ENCODE measurements around the gene RAD50.

The RAD50 gene

GRCh38 chr5:132668706-132669454, 112.1 kb downstream of the RAD50 start:
- TF ChIP-seq CTCF (IDR thresholded peaks at IDR 0.05): no peak
- Mint-ChIP-seq H3K9me3 (no peaks in the 10 kb centered on the region), H3K4me1 (peaks cover 8% of the 10 kb centered on the region), H3K27ac (no peak overlapping the region), H3K4me3 (no peak overlapping the region), H3K27me3 (ENCODE audit: low read depth, poor library complexity) (peaks cover 17% of the 10 kb centered on the region), H3K36me3 (ENCODE audit: low read depth) (no peaks in the 10 kb centered on the region)
- no peak for DNase-seq

GRCh38 chr5:132669455-132669820, 112.7 kb downstream of the RAD50 start:
- H3K27me3 Mint-ChIP-seq (ENCODE audit: low read depth, poor library complexity): peaks cover 17% of the 10 kb centered on the region
- no peaks in the 10 kb centered on the region for H3K36me3 Mint-ChIP-seq (ENCODE audit: low read depth)
- H3K9me3 Mint-ChIP-seq: no peaks in the 10 kb centered on the region
- peaks cover 2% of the 10 kb centered on the region for H3K4me1 Mint-ChIP-seq
- TF ChIP-seq CTCF (IDR thresholded peaks at IDR 0.05): no peak
- H3K27ac Mint-ChIP-seq: no peak overlapping the region
- H3K4me3 Mint-ChIP-seq: no peak overlapping the region
- no peak for DNase-seq

- no peaks in the 10 kb centered on the region for H3K36me3 Mint-ChIP-seq (ENCODE audit: low read depth)
- H3K4me1 Mint-ChIP-seq: no peaks in the 10 kb centered on the region
- TF ChIP-seq CTCF (IDR thresholded peaks at IDR 0.05): no peak
- H3K27ac Mint-ChIP-seq: no peak overlapping the region
- no peak overlapping the region for H3K4me3 Mint-ChIP-seq
- H3K27me3 Mint-ChIP-seq (ENCODE audit: low read depth, poor library complexity): peaks cover 17% of the 10 kb centered on the region
- no peak for DNase-seq
- H3K9me3 Mint-ChIP-seq: no peaks in the 10 kb centered on the region
Measured at GRCh38 chr5:132669966-132670882, 113.4 kb downstream of the RAD50 start.

- no peak overlapping the region for H3K4me3 Mint-ChIP-seq
- peaks cover 21% of the 10 kb centered on the region for H3K27me3 Mint-ChIP-seq (ENCODE audit: low read depth, poor library complexity)
- no peak for TF ChIP-seq CTCF (IDR thresholded peaks at IDR 0.05)
- no peak overlapping the region for H3K27ac Mint-ChIP-seq
- H3K36me3 Mint-ChIP-seq (ENCODE audit: low read depth): no peaks in the 10 kb centered on the region
- H3K4me1 Mint-ChIP-seq: no peaks in the 10 kb centered on the region
- H3K9me3 Mint-ChIP-seq: no peaks in the 10 kb centered on the region
- no peak for DNase-seq
Measured at GRCh38 chr5:132671000-132671399, 114.2 kb downstream of the RAD50 start.

GRCh38 chr5:132673488-132673887, 116.7 kb downstream of the RAD50 start:
- no peak for DNase-seq
- H3K4me1 Mint-ChIP-seq: peaks cover 4% of the 10 kb centered on the region
- H3K36me3 Mint-ChIP-seq (ENCODE audit: low read depth): no peaks in the 10 kb centered on the region
- no peak overlapping the region for H3K4me3 Mint-ChIP-seq
- peaks cover 16% of the 10 kb centered on the region for H3K27me3 Mint-ChIP-seq (ENCODE audit: low read depth, poor library complexity)
- no peak overlapping the region for H3K27ac Mint-ChIP-seq
- no peaks in the 10 kb centered on the region for H3K9me3 Mint-ChIP-seq
- no peak for TF ChIP-seq CTCF (IDR thresholded peaks at IDR 0.05)

Measured in nephron progenitor cell (in vitro differentiated cells).